GM21576 (cell line): ENCODE results near the gene INHA.

Experiments
- ATAC-seq: cut with Tn5 transposase; IDR thresholded peaks from one replicate; pipeline ENCODE4 v1.9.1; 2021; ENCODE audit warnings: mild to moderate bottlenecking, moderate library complexity; ENCODE audit not compliant: unreplicated experiment

INHA gene

DNA sequence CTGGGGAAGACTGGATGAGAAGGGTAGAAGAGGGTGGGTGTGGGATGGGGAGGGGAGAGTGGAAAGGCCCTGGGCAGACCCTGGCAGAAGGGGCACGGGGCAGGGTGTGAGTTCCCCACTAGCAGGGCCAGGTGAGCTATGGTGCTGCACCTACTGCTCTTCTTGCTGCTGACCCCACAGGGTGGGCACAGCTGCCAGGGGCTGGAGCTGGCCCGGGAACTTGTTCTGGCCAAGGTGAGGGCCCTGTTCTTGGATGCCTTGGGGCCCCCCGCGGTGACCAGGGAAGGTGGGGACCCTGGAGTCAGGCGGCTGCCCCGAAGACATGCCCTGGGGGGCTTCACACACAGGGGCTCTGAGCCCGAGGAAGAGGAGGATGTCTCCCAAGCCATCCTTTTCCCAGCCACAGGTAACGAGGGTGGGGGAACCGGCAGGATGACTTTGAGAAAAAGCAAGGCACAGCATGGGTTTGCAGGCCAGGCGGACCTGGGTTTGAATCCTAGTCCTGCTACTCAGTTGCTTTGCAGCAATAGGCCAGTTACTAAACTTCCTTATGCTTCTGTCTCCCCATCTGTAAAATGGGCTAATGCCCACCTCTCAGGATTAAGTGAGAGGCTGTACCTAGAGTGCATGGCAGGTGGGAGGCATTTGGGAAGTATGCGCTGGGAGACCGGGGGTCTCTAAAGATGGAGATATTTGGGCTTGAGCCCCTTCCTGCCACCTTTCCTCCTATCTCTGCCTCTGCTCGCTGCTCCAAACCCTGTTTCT lies at the start of gene INHA:
TSS of gene INHA (plus strand) at position 74 of the 765 bp plus-strand sequence. CDS start at position 139, 65 bp downstream.
- no peak for ATAC-seq

GRCh38 chr2:219523031-219523671 lies 49.0 kb upstream of the INHA start:
- ATAC-seq: no peak

DNA sequence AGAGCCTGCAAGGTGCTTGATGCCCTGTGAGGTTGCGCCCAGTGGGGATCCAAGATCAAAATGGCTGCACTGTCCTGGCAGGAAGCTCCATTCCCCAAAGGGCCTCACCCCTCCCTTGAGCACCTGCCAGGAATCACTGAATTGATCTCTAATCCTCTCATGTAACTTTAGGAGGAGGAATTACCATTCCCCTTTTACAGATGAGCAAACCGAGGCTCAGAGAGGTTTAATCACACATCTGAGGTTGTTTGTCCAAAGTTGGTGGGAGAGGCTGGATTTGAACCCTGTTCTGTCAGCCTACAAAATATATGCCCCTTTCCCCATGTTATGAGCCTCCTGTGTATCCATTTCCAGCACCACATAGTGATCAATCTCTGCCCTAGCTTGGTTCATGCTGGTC lies 47.3 kb upstream of the INHA start:
- no peak for ATAC-seq

GRCh38 chr2:219525533-219526232 lies 46.4 kb upstream of the INHA start:
- no peak for ATAC-seq

- ATAC-seq: no peak
Measured at GRCh38 chr2:219526320-219527075, 45.6 kb upstream of the INHA start.

GRCh38 chr2:219527076-219527394 lies 45.1 kb upstream of the INHA start:
- ATAC-seq: no peak

- no peak for ATAC-seq
Measured at GRCh38 chr2:219527472-219527871, 44.6 kb upstream of the INHA start.

DNA sequence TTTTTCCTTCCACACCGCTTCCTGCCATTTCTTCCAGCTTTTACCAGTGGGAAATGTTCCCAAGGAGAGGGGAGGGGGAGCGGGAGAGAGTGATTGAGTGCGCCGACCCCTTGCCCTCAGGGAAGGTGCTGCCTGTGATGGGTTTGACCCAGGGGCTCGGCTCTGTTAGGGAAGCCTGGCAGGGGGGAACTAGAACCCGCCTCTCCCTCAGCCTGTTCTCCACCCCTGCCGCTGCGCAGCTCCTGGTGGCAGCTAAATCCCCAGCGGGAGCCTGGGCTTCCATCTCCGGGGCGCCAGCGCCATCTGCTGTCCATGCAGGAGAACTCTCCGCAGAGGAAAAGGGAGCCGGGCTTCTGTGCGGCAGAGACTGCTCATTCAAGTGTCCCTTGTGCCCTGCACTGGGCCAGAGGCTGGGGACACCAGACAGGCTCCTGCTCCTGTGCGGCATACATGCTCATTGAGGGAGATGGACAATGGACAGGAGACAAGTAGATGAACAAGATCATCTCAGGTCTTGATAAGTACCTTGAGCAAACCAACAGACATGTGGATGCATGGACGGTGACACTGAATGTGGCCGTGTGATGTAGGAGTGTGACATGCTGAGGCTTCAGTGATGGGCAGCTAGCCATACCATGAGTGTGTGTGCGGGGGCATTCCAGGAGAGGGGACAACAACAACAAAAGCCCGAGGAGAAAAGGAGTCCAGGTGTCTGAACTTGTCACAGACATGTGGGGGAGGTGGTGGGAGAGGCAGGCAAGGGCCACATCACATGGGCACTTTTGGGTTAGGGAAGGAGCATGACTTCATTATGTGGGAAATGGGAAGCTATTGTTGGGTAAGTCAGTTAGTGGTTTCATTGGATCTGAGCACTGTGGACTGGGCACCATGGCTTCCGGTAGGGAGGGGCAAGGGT lies 41.8 kb upstream of the INHA start:
- peak; percentile 75 for ATAC-seq

- ATAC-seq: no peak
Measured at GRCh38 chr2:219531639-219532377, 40.3 kb upstream of the INHA start.

GRCh38 chr2:219532378-219532649 lies 39.8 kb upstream of the INHA start:
- ATAC-seq: no peak

DNA sequence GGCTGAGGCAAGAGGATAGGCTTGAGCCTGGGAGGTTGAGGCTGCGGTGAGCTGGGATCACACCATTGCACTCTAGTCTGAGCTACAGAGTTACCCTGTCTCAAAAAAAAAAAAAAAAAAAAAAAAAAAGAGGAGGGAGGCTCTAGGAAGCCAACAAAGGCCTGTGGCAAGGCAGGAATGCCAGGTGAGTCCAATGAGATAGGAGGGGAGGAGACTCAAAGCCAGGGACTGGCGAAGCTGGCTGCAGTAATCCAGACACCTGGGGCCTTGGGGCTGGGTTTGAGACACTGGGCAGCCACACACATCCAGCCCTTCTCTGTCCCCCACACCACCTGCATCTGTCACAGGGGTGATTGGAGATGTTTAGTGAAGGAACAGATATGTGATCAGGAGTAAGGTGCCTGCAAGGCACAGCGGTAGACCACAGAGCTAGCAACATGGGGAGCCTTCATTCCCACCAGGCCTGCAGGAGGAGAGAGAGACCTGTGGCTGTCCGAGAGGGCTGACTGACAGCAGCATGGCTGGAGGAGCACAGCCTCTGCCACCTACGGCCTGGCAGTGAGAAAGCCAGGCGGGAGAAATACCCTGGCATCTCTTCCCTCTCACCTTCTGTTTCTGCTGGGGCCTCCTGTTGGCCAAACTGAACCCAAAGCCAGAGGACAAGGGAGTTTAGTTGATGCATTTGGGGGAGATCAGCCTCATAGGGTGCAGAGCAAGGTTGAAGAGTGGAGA lies 38.0 kb upstream of the INHA start:
- no peak for ATAC-seq

- no peak for ATAC-seq
Measured at GRCh38 chr2:219536425-219536824, 35.7 kb upstream of the INHA start.

- ATAC-seq: no peak
Measured at GRCh38 chr2:219536967-219537366, 35.1 kb upstream of the INHA start.

GRCh38 chr2:219537657-219538488 lies 34.2 kb upstream of the INHA start:
- no peak for ATAC-seq

DNA sequence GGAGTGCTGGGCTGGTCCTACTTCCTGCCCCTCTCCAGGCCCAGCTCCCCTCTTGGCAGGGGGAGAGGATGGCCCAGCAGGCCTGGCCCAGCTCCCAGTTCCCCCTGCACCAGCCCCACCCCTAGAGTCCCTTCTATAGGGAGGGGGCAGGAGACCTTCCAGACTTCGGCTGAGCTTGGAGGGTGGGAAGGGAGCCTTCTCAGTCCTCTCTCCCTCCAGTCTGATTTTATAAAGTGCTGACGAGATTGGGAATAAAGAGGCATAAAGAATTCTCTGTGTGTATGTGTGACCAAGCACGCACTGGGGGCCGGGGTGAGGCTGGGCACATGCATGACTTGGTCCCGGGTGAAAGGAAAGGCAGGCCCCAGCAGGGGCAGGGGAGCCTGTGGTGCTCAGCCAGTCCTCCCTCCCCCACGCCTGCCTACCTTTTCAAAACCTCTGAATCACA lies 33.6 kb upstream of the INHA start:
- ATAC-seq: no peak

GRCh38 chr2:219538956-219539788 lies 32.9 kb upstream of the INHA start:
- ATAC-seq: no peak

GRCh38 chr2:219539926-219540678 lies 32.0 kb upstream of the INHA start:
- no peak for ATAC-seq
